ENCODE data around the gene FLNA.
A peak's percentile ranks its signal among the peaks of the same experiment; 100 is the strongest.
"Not testable (repeated sequence)": the region's sequence is repeated elsewhere in the genome, so short reads cannot be mapped to it uniquely, and the experiment has no call there.

Gene FLNA

GRCh38 chrX:154399527-154400368 lies 25.3 kb upstream of the FLNA start:
- no peak for DNase-seq

GRCh38 chrX:154398668-154399526 lies 24.5 kb upstream of the FLNA start:
- DNase-seq: peak; percentile 80

- DNase-seq: peak; percentile 82
These were observed 23.6 kb upstream of the FLNA start, which contains the start of gene RPL10 for GRCh38 chrX:154397888-154398667. Gene RPL10 (plus strand): TSS chrX:154398377. CDS start chrX:154398520, 143 bp downstream.

GRCh38 chrX:154396973-154397887 lies 22.8 kb upstream of the FLNA start:
- peak; percentile 59 for DNase-seq

- not testable (repeated sequence) for DNase-seq
These were observed 21.9 kb upstream of the FLNA start for GRCh38 chrX:154396363-154396762.

- DNase-seq: not testable (repeated sequence)
These were observed 15.6 kb upstream of the FLNA start for GRCh38 chrX:154389812-154390747.

GRCh38 chrX:154388649-154389048 lies 14.2 kb upstream of the FLNA start:
- not testable (repeated sequence) for DNase-seq

GRCh38 chrX:154388094-154388493 lies 13.7 kb upstream of the FLNA start:
- DNase-seq: not testable (repeated sequence)

GRCh38 chrX:154384284-154384892 lies 10.0 kb upstream of the FLNA start:
- DNase-seq: no peak

- no peak for DNase-seq
These were observed 9.2 kb upstream of the FLNA start for GRCh38 chrX:154383359-154384283.

- no peak for DNase-seq
These were observed 8.1 kb upstream of the FLNA start for GRCh38 chrX:154382483-154383069.

- DNase-seq: no peak
These were observed 6.8 kb upstream of the FLNA start for GRCh38 chrX:154381271-154381670.

- no peak for DNase-seq
These were observed 6.4 kb upstream of the FLNA start for GRCh38 chrX:154380787-154381186.

- no peak for DNase-seq
These were observed 5.7 kb upstream of the FLNA start for GRCh38 chrX:154380153-154380552.

GRCh38 chrX:154379569-154379951 lies 5.1 kb upstream of the FLNA start:
- no peak for DNase-seq

GRCh38 chrX:154378799-154379568 lies 4.5 kb upstream of the FLNA start, which contains the start of gene EMD:
Gene EMD (plus strand): TSS chrX:154379295. CDS start chrX:154379485, 190 bp downstream.
- DNase-seq: peak; percentile 93

- peak; percentile 44 for DNase-seq
These were observed 3.8 kb upstream of the FLNA start for GRCh38 chrX:154378059-154378798.
